GM12874 (cell line): ENCODE results near the gene ZBTB46.

Experiments
- TF ChIP-seq, protein P1 (sequence below): IDR thresholded peaks from 2 replicates; pipeline ENCODE4 v1.5.1; 2011; ENCODE audit warnings: low read depth, mild to moderate bottlenecking, control low read depth, low read length, moderate library complexity; ENCODE audit not compliant: insufficient read depth

The ZBTB46 gene

DNA sequence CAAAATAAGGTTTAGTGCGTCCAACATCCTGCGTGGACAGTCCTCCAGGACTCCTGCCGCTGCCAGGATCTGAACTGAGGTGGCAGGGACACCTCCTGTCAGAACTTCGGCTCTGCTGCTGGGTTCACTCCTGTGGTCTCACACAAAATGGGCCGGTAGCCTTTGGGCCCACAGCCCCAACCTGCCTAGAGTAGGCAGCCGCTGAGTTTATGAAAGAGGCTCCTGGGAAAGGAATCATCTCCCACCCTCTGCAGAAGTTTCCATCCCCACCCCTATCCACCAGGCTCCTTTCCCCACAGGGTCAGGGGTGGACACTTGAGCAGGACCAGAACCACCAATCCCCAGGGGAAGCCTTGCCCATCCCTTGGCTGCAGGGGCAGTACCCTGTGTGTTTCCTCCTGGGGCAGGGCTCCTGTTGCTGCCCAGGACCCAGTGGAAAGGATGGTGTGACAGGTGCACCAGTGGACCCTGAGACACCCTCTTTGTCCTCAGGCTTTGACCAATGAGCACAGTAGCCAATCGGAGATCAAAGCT lies 28.2 kb upstream of the ZBTB46 start:
- TF ChIP-seq, protein P1, sequence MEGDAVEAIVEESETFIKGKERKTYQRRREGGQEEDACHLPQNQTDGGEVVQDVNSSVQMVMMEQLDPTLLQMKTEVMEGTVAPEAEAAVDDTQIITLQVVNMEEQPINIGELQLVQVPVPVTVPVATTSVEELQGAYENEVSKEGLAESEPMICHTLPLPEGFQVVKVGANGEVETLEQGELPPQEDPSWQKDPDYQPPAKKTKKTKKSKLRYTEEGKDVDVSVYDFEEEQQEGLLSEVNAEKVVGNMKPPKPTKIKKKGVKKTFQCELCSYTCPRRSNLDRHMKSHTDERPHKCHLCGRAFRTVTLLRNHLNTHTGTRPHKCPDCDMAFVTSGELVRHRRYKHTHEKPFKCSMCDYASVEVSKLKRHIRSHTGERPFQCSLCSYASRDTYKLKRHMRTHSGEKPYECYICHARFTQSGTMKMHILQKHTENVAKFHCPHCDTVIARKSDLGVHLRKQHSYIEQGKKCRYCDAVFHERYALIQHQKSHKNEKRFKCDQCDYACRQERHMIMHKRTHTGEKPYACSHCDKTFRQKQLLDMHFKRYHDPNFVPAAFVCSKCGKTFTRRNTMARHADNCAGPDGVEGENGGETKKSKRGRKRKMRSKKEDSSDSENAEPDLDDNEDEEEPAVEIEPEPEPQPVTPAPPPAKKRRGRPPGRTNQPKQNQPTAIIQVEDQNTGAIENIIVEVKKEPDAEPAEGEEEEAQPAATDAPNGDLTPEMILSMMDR: no peak

DNA sequence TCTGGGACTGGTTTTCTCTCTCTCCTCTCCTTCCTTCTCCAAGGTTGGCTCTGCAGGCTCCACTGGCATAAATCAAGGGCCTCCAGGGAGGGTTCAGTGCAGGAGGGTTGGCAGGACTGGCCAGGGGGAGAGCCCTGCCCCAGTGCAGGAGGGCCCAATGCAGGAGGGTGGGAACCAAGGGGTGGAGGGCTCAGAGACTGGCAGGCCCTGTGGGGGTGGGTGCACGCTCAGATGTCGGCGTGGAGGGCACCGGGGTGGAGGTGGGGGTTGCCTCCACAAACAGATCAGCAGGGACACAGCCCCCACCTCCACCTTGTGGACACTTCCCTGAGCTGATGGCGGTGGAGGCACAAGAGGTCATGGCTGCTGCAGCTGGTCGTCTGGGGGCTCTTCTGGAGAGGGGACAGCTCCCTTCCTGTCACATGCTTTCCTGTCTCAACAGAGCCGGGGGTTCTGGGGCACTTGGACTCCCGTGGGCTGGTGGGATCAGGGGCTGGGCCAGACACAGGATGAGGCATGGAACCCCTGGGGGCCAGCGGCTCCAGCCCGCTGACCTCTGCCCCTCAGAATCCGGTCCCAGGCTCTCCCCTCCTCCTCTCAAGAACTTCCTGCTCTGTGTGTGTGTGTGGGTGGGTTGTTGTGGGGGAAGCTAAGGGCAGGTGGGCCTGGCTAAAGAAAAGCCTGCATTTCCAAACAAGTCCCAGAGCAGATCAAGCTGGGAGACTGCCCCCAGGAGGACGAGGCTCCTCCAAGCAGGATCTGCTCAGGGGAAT lies 27.5 kb upstream of the ZBTB46 start:
- TF ChIP-seq, protein P1: no peak

DNA sequence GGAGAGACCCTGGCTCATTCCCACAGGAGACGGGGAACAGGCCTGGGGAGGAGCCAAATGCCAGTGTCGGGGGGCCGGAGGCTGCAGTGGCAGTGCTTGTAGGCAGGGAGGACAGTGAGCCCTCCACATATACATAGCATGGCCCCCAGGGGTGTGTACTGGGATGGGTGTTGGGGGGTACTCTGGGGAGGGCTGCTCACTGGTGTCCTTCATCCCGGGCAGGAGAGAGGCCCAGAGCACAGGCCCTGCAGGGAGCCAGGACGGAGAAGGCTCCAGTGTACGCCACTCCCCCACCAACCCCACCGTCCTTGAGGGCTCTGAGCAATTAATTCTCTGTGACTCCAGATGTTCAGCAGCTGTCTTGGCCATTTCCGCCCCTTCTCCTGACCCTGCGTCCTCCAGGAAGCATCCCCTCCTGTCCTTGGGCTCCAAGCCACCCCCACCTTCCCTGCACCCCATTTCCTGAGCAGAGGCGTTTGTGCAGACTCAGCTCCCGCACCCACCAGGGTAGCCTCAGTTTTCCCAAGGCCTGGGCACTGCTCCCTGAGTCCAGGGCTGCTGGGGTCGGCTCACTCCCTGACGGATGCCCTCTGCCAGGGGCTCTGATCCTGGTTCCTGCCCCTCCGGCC lies 26.8 kb upstream of the ZBTB46 start:
- TF ChIP-seq, protein P1: no peak

DNA sequence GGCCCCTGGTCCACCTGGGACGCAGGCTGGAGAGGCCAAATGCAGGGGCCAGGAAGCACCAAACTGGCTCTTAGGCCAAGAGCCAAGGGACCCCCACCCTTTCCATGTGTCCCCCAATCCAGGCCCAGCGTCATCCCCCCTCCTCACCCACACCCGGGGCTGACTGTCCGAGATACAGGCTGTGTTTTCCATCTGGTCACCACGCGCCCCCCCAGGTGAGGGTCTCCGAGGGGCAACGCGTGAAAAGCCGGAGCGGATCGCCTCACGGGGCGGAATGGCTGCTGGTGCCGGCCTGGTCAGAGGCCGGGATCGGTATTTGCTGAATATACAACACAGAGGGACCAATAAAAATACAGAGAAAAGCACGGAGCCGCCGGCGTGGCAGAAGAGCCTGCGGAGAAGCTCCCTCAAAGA lies 25.0 kb upstream of the ZBTB46 start:
- TF ChIP-seq, protein P1: no peak

DNA sequence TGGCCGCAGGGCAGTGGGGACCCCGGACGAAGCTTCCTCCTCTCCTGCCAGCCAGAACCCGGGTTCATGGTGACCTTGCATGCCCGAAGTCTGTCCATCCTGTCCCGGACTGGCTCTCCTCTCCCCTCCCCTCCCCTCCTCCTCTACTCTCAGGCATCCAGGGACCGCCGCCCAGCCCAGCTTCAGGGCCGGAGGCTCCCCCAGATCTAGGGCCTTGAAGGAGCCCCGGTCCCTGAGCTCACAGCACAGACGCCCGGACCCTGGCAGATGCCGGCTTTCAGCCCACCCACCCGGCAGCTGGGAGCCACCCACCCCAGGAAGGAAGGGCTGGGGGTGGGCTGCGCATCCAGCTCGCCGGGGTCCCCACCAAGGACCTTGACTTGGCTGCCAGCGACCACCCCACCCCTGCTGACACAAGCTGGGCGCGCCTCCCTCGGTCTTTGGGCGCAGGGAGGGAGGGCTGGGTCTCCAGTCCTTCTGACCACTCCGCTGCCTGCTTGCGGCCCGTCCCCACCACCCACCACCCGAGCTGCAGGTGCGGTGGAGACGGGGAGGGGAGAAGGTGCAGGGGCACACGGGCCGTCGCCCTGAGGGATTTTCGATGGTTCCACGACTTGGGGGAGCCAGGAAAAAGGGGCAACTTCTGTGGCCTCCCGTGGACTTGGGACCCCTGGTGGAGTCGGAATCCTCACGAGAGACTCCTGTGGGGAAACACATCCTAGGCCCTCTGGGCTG lies 24.5 kb upstream of the ZBTB46 start:
- TF ChIP-seq, protein P1: no peak

DNA sequence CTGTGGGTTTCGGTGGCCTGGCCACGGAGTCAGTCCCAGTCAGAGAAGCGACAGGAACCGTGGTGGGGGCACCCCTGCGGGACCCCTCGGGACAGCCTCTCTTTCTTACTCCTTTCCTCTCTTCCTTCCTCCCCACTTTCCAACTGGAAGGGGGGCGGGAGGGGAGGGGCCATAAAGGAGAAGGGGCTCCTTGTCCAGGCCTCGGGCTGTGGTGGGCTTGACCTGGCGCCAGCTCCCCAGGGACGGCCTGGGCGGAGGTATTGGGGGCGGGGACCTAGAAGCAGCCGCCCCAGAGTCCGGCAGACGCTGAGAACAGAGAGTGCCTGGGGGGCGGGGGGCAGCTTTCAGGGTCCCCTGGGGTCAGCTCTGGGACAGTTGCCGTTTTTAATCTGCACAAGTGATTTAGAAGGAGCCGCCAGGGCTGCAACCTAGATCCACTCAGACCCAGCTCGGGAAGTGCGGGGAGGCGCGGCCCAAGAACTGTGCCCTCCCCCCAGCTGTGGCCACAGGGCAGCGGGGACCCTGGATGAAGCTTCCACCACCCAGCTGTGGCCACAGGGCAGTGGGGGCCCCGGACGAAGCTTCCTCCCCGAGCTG lies 23.8 kb upstream of the ZBTB46 start:
- TF ChIP-seq, protein P1: no peak
